Transverse colon (tissue), 4 donors: ENCODE results near the gene SMC4. TPM values are rescaled to one million over a fixed set of nuclear protein-coding genes. Genes with fewer than 3 reads are reported as not detected.
"Not testable (repeated sequence)": the region's sequence is repeated elsewhere in the genome, so short reads cannot be mapped to it uniquely, and the experiment has no call there.

Experiments used
- DNase-seq: peaks from one replicate; pipeline ENCODE4 v3.0.0-alpha.2; 2019
- H3K27ac ChIP-seq, 4 donors: fragments of 200-600 bp; sonication (generic); 2 replicates each; pipeline ENCODE4 v1.5.1; 2016 to 2018; ENCODE audit warnings: inconsistent platforms in 4 of 4
- H3K27me3 ChIP-seq: fragments of 200-600 bp; sonication (generic); 2 replicates; pipeline ENCODE4 v1.5.1; 2017; ENCODE audit warnings: inconsistent platforms
- H3K36me3 ChIP-seq, 4 donors: fragments of 200-600 bp; sonication (generic); 2 replicates each; pipeline ENCODE4 v1.5.1; 2017 to 2019; ENCODE audit warnings: inconsistent platforms in 4 of 4
- H3K4me1 ChIP-seq, 4 donors: fragments of 200-600 bp; sonication (generic); 2 replicates each; pipeline ENCODE4 v1.5.1; 2017 to 2020; ENCODE audit warnings: inconsistent platforms in 4 of 4
- H3K4me3 ChIP-seq, 4 donors: fragments of 200-600 bp; sonication (generic); 1 replicate in 1 of 4; 2 replicates in 3 of 4; pipeline versions ENCODE4 v1.5.1 to v1.6.1; 2017 to 2019; ENCODE audit warnings: inconsistent platforms in 4 of 4
- H3K9me3 ChIP-seq, 2 donors: fragments of 200-600 bp; sonication (generic); 2 replicates each; pipeline ENCODE4 v1.5.1; 2017 to 2019; ENCODE audit warnings: inconsistent platforms in 2 of 2
- CTCF ChIP-seq, 5 experiments: fragments of 200-600 bp in 3 of 5; fragments of 450-650 bp in 2 of 5; sonication (generic) in 3 of 5; IDR thresholded peaks; 1 replicate in 2 of 5; 2 replicates in 3 of 5; pipeline ENCODE4 v1.5.1; 2016 to 2017; ENCODE audit warnings: antibody characterized with exemption in 5 of 5, inconsistent platforms in 3 of 5, mild to moderate bottlenecking in 2 of 5, moderate library complexity in 1 of 5
- EP300 ChIP-seq: sonication (generic); formaldehyde crosslinking; IDR thresholded peaks from one replicate; pipeline ENCODE4 v1.6.1; 2017; ENCODE audit warnings: antibody characterized with exemption, low read depth
- POLR2A ChIP-seq: fragments of 450-650 bp; IDR thresholded peaks from one replicate; pipeline ENCODE4 v1.6.1; 2016; ENCODE audit warnings: antibody characterized with exemption, mild to moderate bottlenecking, moderate library complexity
- POLR2AphosphoS5 ChIP-seq, 3 donors: sonication (generic); formaldehyde crosslinking; IDR thresholded peaks; one replicate each; pipeline ENCODE4 v1.6.1; 2016; ENCODE audit warnings: antibody characterized with exemption in 3 of 3
- WGBS, 2 donors: methylation state at CpG; one replicate each; pipeline ENCODE4 v1.1.5; 2018; ENCODE audit warnings: low coverage in 1 of 2; 5-methylcytosine and 5-hydroxymethylcytosine counted together
- in situ Hi-C, 4 donors: fragments of 200-750 bp; cut with MboI; loops; one replicate each; pipeline versions ENCODE4 v1.15.0 to v1.15.1; 2017; ENCODE audit warnings: low sequenced_read_pairs in 3 of 4, low pct_ligation_motif_present in 1 of 4, low pct_unique_long_range_greater_than_20kb in 1 of 4
- intact Hi-C: fragments of 100-400 bp; cut with DNase I; formaldehyde crosslinking; loops from one replicate; pipeline ENCODE4 v1.15.1; 2023; ENCODE audit warnings: low total_unique reads
- total RNA-seq, 4 donors: library from RNA; depleted of rRNA; stranded (reverse); fragments of >200 nt; gene quantifications; one replicate each; pipeline ENCODE4 v1.1.0, GENCODE V29; 2016

The SMC4 gene
- total RNA-seq, result 100 to 1,000 TPM in 1 of 4 donors, 10 to 100 TPM in 3; 29.4 to 263 (median 57.9) TPM

GRCh38 chr3:160399125-160400029, at the start of gene SMC4, which contains the start of gene IFT80:
TSS of gene SMC4 (plus strand) at chr3:160399650. CDS start at chr3:160400827, 1,177 bp downstream.
TSS of gene IFT80 (minus strand) at chr3:160399225. CDS start at chr3:160384600, 14,625 bp downstream.
- H3K9me3 ChIP-seq, result no peaks in the 10 kb centered on the region
- H3K27me3 ChIP-seq, result no peaks in the 10 kb centered on the region
- peak; percentile 98 for DNase-seq
- peaks cover 4 to 40% (median 16%) of the 10 kb centered on the region in 4 donors for H3K4me1 ChIP-seq
- H3K36me3 ChIP-seq, result no peaks in the 10 kb centered on the region
- TF ChIP-seq CTCF (IDR thresholded peaks at IDR 0.05) (peak in 2 of 5 experiments; percentile 28 to 52), POLR2AphosphoS5 (IDR thresholded peaks at IDR 0.05) (peak; percentile 83 to 87 (median 83)), POLR2A (peak; percentile 80), EP300 (no peak)
- WGBS, 2 donors, result 0 to 1% methylated on average over 14 to 51 of the region's 63 CpGs
- peak within 1 kb of the TSS; percentile 88 to 94 (median 93) for H3K27ac ChIP-seq
- intact Hi-C loops, result no loop called here
- H3K4me3 ChIP-seq, result peak within 1 kb of the TSS; percentile 59 to 96 (median 76)
- in situ Hi-C loops, result no loop called here

- no peak for DNase-seq
- H3K36me3 ChIP-seq, result no peaks in the 10 kb centered on the region
- in situ Hi-C loops (no loop called here), intact Hi-C loops (no loop called here)
- no peaks in the 10 kb centered on the region for H3K4me1 ChIP-seq
- H3K27me3 ChIP-seq, result no peaks in the 10 kb centered on the region
- WGBS, 2 donors, result 83 to 87% methylated on average over 3 to 4 of the region's 4 CpGs
- no peak overlapping the region for H3K27ac ChIP-seq
- no peak for TF ChIP-seq CTCF (IDR thresholded peaks at IDR 0.05)
- no peaks in the 10 kb centered on the region for H3K9me3 ChIP-seq
- H3K4me3 ChIP-seq, result no peak overlapping the region
These were observed 43.6 kb upstream of the SMC4 start for GRCh38 chr3:160355826-160356225.

GRCh38 chr3:160362896-160363295, 36.6 kb upstream of the SMC4 start:
- intact Hi-C loops, H3K4me3 ChIP-seq, H3K36me3 ChIP-seq, H3K4me1 ChIP-seq, H3K9me3 ChIP-seq, H3K27ac ChIP-seq, in situ Hi-C loops, DNase-seq, H3K27me3 ChIP-seq: not testable (repeated sequence)
- 61 to 88% methylated on average over 2 of the region's 2 CpGs for WGBS, 2 donors

- TF ChIP-seq POLR2AphosphoS5 (IDR thresholded peaks at IDR 0.05) (no peak), EP300 (no peak), POLR2A (no peak), CTCF (IDR thresholded peaks at IDR 0.05) (no peak)
- Histone ChIP-seq H3K27me3 (no peaks in the 10 kb centered on the region), H3K4me1 (no peaks in the 10 kb centered on the region), H3K27ac (no peak overlapping the region), H3K36me3 (no peaks in the 10 kb centered on the region), H3K9me3 (no peaks in the 10 kb centered on the region), H3K4me3 (no peak overlapping the region)
- intact Hi-C loops, result no loop called here
- WGBS, 2 donors, result 98 to 100% methylated on average over 1 of the region's 1 CpG
- in situ Hi-C loops, result no loop called here
- no peak for DNase-seq
These were observed 33.5 kb upstream of the SMC4 start for GRCh38 chr3:160365869-160366522.
